Pancreas (tissue), 10 donors: ENCODE data around the gene FKBP5. TPM values are rescaled to one million over a fixed set of nuclear protein-coding genes. Genes with fewer than 3 reads are reported as not detected.

Source experiments
- ATAC-seq, 4 donors: fragments of 200-7000 bp; cut with Tn5 transposase; one replicate each; pipeline versions ENCODE4 v1.8.0 to v1.9.1; 2020; ENCODE audit warnings: mild to moderate bottlenecking in 4 of 4, moderate library complexity in 4 of 4
- DNase-seq, 6 donors: peaks; one replicate each; pipeline ENCODE4 v3.0.0-alpha.2; 2020
- FAIRE-seq: peaks from 2 replicates; lab custom pipeline; 2012; peaks lifted over from hg19 to GRCh38; lab: Jason Lieb, UNC
- H3K27ac ChIP-seq, 4 donors: fragments of 200-600 bp; sonication (generic); 1 replicate in 3 of 4; 2 replicates in 1 of 4; pipeline versions ENCODE4 v1.5.0 to v1.8.0; 2020
- H3K27me3 ChIP-seq, 4 donors: fragments of 200-600 bp; one replicate each; pipeline ENCODE4 v1.8.0; 2021
- H3K36me3 ChIP-seq, 3 donors: fragments of 200-600 bp; sonication (generic) in 1 of 3; one replicate each; pipeline versions ENCODE4 v1.5.0 to v1.8.0; 2020 to 2021
- H3K4me1 ChIP-seq, 3 donors: fragments of 200-600 bp; one replicate each; pipeline ENCODE4 v1.8.0; 2021
- H3K4me3 ChIP-seq, 4 donors: fragments of 200-600 bp; sonication (generic) in 2 of 4; one replicate each; pipeline versions ENCODE4 v1.5.0 to v1.8.0; 2020 to 2021
- H3K9me3 ChIP-seq, 4 donors: fragments of 200-600 bp; one replicate each; pipeline ENCODE4 v1.8.0; 2021
- CTCF ChIP-seq, 4 donors: fragments of 200-600 bp; sonication (generic) in 3 of 4; IDR thresholded peaks; one replicate each; pipeline versions ENCODE4 v1.5.0 to v1.8.0; 2021; ENCODE audit warnings: antibody characterized with exemption in 4 of 4
- WGBS, 2 donors: extraction: QIAGEN DNeasy Blood & Tissue Kit; methylation state at CpG; one replicate each; pipeline ENCODE4 v1.1.7; 2013; 5-methylcytosine and 5-hydroxymethylcytosine counted together
- intact Hi-C, 3 donors: fragments of 100-400 bp; cut with DNase I; formaldehyde crosslinking; loops; one replicate each; pipeline versions ENCODE4 v1.11.1 to v1.14.2; 2022
- polyA plus RNA-seq, 2 donors: library from polyadenylated mRNA; stranded (reverse); fragments of 200-250 nt; gene quantifications; one replicate each; pipeline ENCODE4 v1.2.3, GENCODE V29; 2013
- total RNA-seq, 6 donors: library from RNA; stranded (reverse); fragmentation: NEBNext Ultra II Directional in 4 of 6; extraction: Animal tissue kit (Norgen Biotek cat#: 25700) in 4 of 6; gene quantifications; one replicate each; pipeline versions ENCODE4 v1.2.1 to v1.2.4, GENCODE V29; 2021 to 2023
- donor health status: healthy with polysubstance abuse.
- donor health status: DM: no; HTN: no; CAD: no; lungs with moderate emphysema.
- donor health status: DM: no; HTN: no; CAD: no.
- donor health status: control.
- donor health status: control.
- donor health status: Bipolar disorder and iron deficiency.
- donor health status: DM: yes; HTN: yes; CAD: no.
- donor health status: DM: no; HTN: no; CAD: no.
- donor health status: DM: no; HTN: no; CAD: no.
- donor health status: DM: yes; HTN: yes; CAD: no.

Gene FKBP5
- total and polyA plus RNA-seq, 8 donors, result 13.0 to 78.4 (median 50.3) TPM

GRCh38 chr6:35678814-35679213 is 9.9 kb downstream of the FKBP5 start:
- FAIRE-seq, result no peak
- intact Hi-C loops, result no loop called here
- no peak for TF ChIP-seq CTCF (IDR thresholded peaks at IDR 0.05)
- ATAC-seq, result no peak
- H3K4me3 ChIP-seq, result no peak overlapping the region
- H3K36me3 ChIP-seq, result peaks cover 0 to 4% (median 0%) of the 10 kb centered on the region in 3 donors
- peaks cover 6 to 15% (median 8%) of the 10 kb centered on the region in 3 donors for H3K4me1 ChIP-seq
- H3K27ac ChIP-seq, result no peak overlapping the region
- H3K27me3 ChIP-seq, result no peaks in the 10 kb centered on the region
- 100% methylated on average over 1 of the region's 1 CpG for WGBS, 2 donors
- DNase-seq, result no peak
- H3K9me3 ChIP-seq, result no peaks in the 10 kb centered on the region

GRCh38 chr6:35678021-35678654 is 10.6 kb downstream of the FKBP5 start:
- 69 to 81% methylated on average over 4 of the region's 4 CpGs for WGBS, 2 donors
- no peak for FAIRE-seq
- peaks cover 6 to 15% (median 8%) of the 10 kb centered on the region in 3 donors for H3K4me1 ChIP-seq

GRCh38 chr6:35677456-35677855 is 11.3 kb downstream of the FKBP5 start:
- intact Hi-C loops, result no loop called here
- Histone ChIP-seq H3K4me1 (peaks cover 6 to 15% (median 8%) of the 10 kb centered on the region in 3 donors), H3K9me3 (no peaks in the 10 kb centered on the region), H3K36me3 (no peaks in the 10 kb centered on the region), H3K4me3 (no peak overlapping the region), H3K27ac (peak overlapping the region in 1 of 4 donors; percentile 26), H3K27me3 (no peaks in the 10 kb centered on the region)
- DNase-seq (no peak), FAIRE-seq (no peak), ATAC-seq (peak; percentile 49 to 88 (median 74))
- WGBS, 2 donors, result 46 to 51% methylated on average over 2 of the region's 2 CpGs
- TF ChIP-seq CTCF (IDR thresholded peaks at IDR 0.05), result no peak

More at GRCh38 chr6:35678021-35678654, 10.6 kb downstream of the FKBP5 start:
- ATAC-seq, result peak in 2 of 4 donors; percentile 25 to 28
- Histone ChIP-seq H3K36me3 (no peaks in the 10 kb centered on the region), H3K4me3 (no peak overlapping the region), H3K27ac (peak overlapping the region in 1 of 4 donors; percentile 26), H3K27me3 (no peaks in the 10 kb centered on the region), H3K9me3 (no peaks in the 10 kb centered on the region)
- no peak for TF ChIP-seq CTCF (IDR thresholded peaks at IDR 0.05)
- intact Hi-C loops, result no loop called here
- no peak for DNase-seq

- Histone ChIP-seq H3K27me3 (no peaks in the 10 kb centered on the region), H3K4me3 (no peak overlapping the region), H3K9me3 (no peaks in the 10 kb centered on the region), H3K4me1 (peaks cover 6 to 15% (median 8%) of the 10 kb centered on the region in 3 donors), H3K36me3 (no peaks in the 10 kb centered on the region), H3K27ac (no peak overlapping the region)
- ATAC-seq (no peak), DNase-seq (no peak), FAIRE-seq (no peak)
- WGBS, 2 donors, result 64 to 79% methylated on average over 4 of the region's 4 CpGs
- intact Hi-C loops, result no loop called here
- TF ChIP-seq CTCF (IDR thresholded peaks at IDR 0.05), result no peak
Observed at GRCh38 chr6:35675871-35676459, 12.8 kb downstream of the FKBP5 start.

GRCh38 chr6:35674594-35674993 is 14.1 kb downstream of the FKBP5 start:
- Histone ChIP-seq H3K9me3 (no peaks in the 10 kb centered on the region), H3K27ac (no peak overlapping the region), H3K36me3 (no peaks in the 10 kb centered on the region), H3K27me3 (no peaks in the 10 kb centered on the region), H3K4me3 (no peak overlapping the region), H3K4me1 (peaks cover 6 to 15% (median 8%) of the 10 kb centered on the region in 3 donors)
- ATAC-seq (no peak), FAIRE-seq (no peak), DNase-seq (no peak)
- 91 to 95% methylated on average over 3 of the region's 3 CpGs for WGBS, 2 donors
- intact Hi-C loops, result no loop called here
- TF ChIP-seq CTCF (IDR thresholded peaks at IDR 0.05), result no peak
